Upper lobe of left lung (tissue), 6 donors: Measurements from ENCODE around the gene ALDH18A1. TPM values are rescaled to one million over a fixed set of nuclear protein-coding genes. Genes with fewer than 3 reads are reported as not detected.

Source experiments
- ATAC-seq, 2 donors: fragments of 200-7000 bp; cut with Tn5 transposase; one replicate each; pipeline ENCODE4 v1.9.1; 2022; ENCODE audit warnings: mild to moderate bottlenecking in 2 of 2, moderate library complexity in 2 of 2; ENCODE audit not compliant: low FRiP score in 2 of 2
- DNase-seq, 2 donors: peaks; one replicate each; pipeline ENCODE4 v3.0.0-alpha.2; 2019 to 2020
- H3K27ac ChIP-seq, 4 donors: fragments of 200-600 bp; sonication (generic); one replicate each; pipeline ENCODE4 v1.5.1; 2016 to 2019
- H3K27me3 ChIP-seq, 4 donors: fragments of 200-600 bp; sonication (generic); one replicate each; pipeline ENCODE4 v1.5.1; 2017 to 2019
- H3K36me3 ChIP-seq, 4 donors: fragments of 200-600 bp; sonication (generic); one replicate each; pipeline ENCODE4 v1.5.1; 2016 to 2019
- H3K4me1 ChIP-seq, 4 donors: fragments of 200-600 bp; sonication (generic); one replicate each; pipeline ENCODE4 v1.5.1; 2018 to 2019
- H3K4me3 ChIP-seq, 4 donors: fragments of 200-600 bp; sonication (generic); one replicate each; pipeline ENCODE4 v1.5.1; 2017 to 2019; ENCODE audit warnings: mild to moderate bottlenecking in 2 of 4, moderate library complexity in 1 of 4
- H3K9me3 ChIP-seq, 4 donors: fragments of 200-600 bp; sonication (generic); one replicate each; pipeline ENCODE4 v1.5.1; 2018 to 2019
- EP300 ChIP-seq, 4 donors: sonication (generic); formaldehyde crosslinking; IDR thresholded peaks; one replicate each; pipeline ENCODE4 v1.5.1; 2017; ENCODE audit warnings: antibody characterized with exemption in 4 of 4, control low read depth in 2 of 4
- POLR2A ChIP-seq, 4 donors: fragments of 450-650 bp; IDR thresholded peaks; one replicate each; pipeline ENCODE4 v1.5.1; 2016 to 2017; ENCODE audit warnings: antibody characterized with exemption in 4 of 4, mild to moderate bottlenecking in 2 of 4
- POLR2AphosphoS5 ChIP-seq, 2 donors: sonication (generic); formaldehyde crosslinking; IDR thresholded peaks; one replicate each; pipeline ENCODE4 v1.5.1; 2017; ENCODE audit warnings: antibody characterized with exemption in 2 of 2
- WGBS, 2 donors: methylation state at CpG; one replicate each; pipeline ENCODE4 v1.1.5; 2017 to 2018; 5-methylcytosine and 5-hydroxymethylcytosine counted together
- total RNA-seq, 6 donors: library from RNA; depleted of rRNA in 4 of 6; stranded (reverse); fragments of >200 nt in 4 of 6; gene quantifications; one replicate each; pipeline versions ENCODE4 v1.1.0 to v1.2.1, GENCODE V29; 2016 to 2021
- TF ChIP-seq, protein P1 (sequence below), 6 experiments: fragments of 450-650 bp in 4 of 6; fragments of 200-600 bp in 2 of 6; sonication (generic) in 2 of 6; IDR thresholded peaks; one replicate each; pipeline ENCODE4 v1.5.1; 2016 to 2019; ENCODE audit warnings: antibody characterized with exemption in 6 of 6
- donor health status: DM: no; HTN: no; CAD: no; lungs with moderate emphysema.
- donor health status: DM: no; HTN: yes; CAD: no; lungs with severe emphysema.

ALDH18A1 gene
- total RNA-seq, 6 donors from 2014 or later = 7.0 to 32.6 (median 22.7) TPM

DNA sequence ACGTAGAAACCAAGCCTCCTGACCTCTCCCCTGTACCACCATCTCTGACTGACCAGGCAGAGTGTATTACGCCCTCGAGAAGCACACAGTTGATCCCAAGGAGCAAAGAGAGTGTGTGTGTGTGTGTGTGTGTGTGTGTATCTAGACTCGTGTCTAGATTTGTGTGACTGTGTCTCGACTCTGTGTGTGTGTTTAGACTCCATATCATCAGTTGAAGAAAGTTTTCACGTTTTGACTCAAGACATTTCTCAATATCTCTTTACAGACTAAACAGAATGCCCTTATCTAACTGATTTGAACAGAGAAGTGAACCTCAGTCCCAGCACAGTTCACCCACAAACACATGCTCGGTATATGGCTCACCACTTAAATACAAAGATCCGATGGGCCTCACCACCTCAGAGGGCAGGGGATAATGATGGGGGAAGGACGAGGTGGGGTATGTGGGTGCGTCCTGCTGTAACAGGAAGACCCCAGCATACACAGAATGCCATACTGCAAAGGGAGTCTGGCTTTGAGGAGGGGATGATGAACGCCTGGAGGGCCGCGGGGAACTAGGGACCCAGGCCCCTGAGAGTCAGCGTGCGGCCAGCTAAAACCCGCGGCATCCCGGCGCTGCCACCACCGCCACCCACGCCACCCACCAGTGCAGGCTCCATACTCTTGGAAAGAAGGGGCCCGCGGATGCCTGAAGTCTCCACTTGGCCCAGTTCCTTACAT lies 780 bp downstream of the ALDH18A1 start:
- no peak for TF ChIP-seq POLR2A (IDR thresholded peaks at IDR 0.05)
- TF ChIP-seq, protein P1, sequence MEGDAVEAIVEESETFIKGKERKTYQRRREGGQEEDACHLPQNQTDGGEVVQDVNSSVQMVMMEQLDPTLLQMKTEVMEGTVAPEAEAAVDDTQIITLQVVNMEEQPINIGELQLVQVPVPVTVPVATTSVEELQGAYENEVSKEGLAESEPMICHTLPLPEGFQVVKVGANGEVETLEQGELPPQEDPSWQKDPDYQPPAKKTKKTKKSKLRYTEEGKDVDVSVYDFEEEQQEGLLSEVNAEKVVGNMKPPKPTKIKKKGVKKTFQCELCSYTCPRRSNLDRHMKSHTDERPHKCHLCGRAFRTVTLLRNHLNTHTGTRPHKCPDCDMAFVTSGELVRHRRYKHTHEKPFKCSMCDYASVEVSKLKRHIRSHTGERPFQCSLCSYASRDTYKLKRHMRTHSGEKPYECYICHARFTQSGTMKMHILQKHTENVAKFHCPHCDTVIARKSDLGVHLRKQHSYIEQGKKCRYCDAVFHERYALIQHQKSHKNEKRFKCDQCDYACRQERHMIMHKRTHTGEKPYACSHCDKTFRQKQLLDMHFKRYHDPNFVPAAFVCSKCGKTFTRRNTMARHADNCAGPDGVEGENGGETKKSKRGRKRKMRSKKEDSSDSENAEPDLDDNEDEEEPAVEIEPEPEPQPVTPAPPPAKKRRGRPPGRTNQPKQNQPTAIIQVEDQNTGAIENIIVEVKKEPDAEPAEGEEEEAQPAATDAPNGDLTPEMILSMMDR (IDR thresholded peaks at IDR 0.05) = no peak
- Histone ChIP-seq H3K4me1 (peaks cover 0 to 20% (median 6%) of the 10 kb centered on the region in 4 donors), H3K27ac (peak overlapping the region in 3 of 4 donors; percentile 29 to 72 (median 56)), H3K27me3 (no peaks in the 10 kb centered on the region), H3K36me3 (peaks cover 2 to 17% (median 4%) of the 10 kb centered on the region in 4 donors), H3K4me3 (peak overlapping the region; percentile 67 to 79 (median 70)), H3K9me3 (no peaks in the 10 kb centered on the region)
- whole genome bisulfite sequencing, 2 donors = 16 to 42% methylated on average over 7 to 19 of the region's 23 CpGs
- DNase-seq (no peak), ATAC-seq (peak in 1 of 2 donors; percentile 40)

DNA sequence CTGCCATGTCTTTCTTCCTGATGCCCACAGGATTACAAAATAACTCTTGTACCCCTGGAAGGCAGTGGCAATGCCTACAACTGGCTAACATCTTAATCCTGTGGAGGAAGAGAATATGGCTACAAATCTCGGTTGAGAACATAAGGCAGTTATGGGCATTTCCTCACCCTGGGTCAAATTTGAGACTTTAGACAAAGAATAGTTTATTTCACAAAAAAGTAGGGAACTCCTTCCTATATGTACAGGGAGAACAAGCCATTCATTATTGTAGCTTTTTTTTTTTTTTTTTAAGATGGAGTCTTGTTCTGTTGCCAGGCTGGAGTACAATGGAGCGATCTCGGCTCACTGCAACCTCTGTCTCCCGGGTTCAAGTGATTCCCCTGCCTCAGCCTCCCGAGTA lies 2.6 kb downstream of the ALDH18A1 start:
- no peaks in the 10 kb centered on the region for H3K27me3 ChIP-seq

DNA sequence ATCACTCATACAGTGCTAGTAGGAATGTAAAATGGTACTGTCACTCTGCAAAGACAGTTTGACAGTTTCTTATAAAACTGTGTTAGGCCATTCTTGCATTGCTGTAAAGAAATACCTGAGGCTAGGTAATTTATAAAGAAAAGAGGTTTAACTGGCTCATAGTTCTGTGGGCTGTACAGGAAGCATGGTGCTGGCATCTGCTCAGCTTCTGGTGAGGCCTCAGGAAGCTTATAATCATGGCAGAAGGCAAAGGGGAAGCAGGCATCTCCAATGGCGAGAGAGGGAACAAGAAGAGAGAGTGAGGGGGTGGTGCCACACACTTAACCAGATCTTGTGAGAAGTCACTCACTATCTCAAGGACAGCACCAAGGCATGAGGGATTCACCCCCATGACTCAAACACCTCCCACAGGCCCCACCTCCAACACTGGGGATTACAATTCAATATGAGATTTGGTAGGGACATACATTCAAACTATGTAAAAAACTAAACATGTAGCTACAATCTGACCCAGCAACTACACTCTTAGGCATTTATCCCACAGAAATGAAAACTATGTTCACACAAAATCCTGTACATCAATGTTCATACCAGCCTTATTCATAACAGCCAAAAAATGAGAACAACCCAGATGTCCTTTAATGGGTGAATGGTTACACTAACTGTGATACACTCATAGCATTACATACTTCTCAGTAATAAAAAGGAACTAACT lies 5.0 kb downstream of the ALDH18A1 start:
- 78 to 100% methylated on average over 1 of the region's 1 CpG for WGBS, 2 donors
- Histone ChIP-seq H3K4me3 (no peak overlapping the region), H3K36me3 (peaks cover 2 to 21% (median 7%) of the 10 kb centered on the region in 4 donors), H3K27ac (no peak overlapping the region), H3K9me3 (no peaks in the 10 kb centered on the region), H3K4me1 (peaks cover 0 to 11% (median 4%) of the 10 kb centered on the region in 4 donors), H3K27me3 (no peaks in the 10 kb centered on the region)
- ATAC-seq (no peak), DNase-seq (no peak)
- TF ChIP-seq POLR2A (IDR thresholded peaks at IDR 0.05) (no peak), POLR2AphosphoS5 (IDR thresholded peaks at IDR 0.05) (no peak), EP300 (IDR thresholded peaks at IDR 0.05) (no peak)
- TF ChIP-seq, protein P1 (IDR thresholded peaks at IDR 0.05) = no peak

More for the DNA sequence above, 2.6 kb downstream of the ALDH18A1 start:
- H3K4me3 ChIP-seq = no peak overlapping the region
- peaks cover 0 to 20% (median 6%) of the 10 kb centered on the region in 4 donors for H3K4me1 ChIP-seq
- H3K27ac ChIP-seq = no peak overlapping the region
- 94 to 99% methylated on average over 5 of the region's 5 CpGs for WGBS, 2 donors
- ATAC-seq (no peak), DNase-seq (no peak)
- no peak for TF ChIP-seq EP300 (IDR thresholded peaks at IDR 0.05)
- no peak for TF ChIP-seq POLR2A (IDR thresholded peaks at IDR 0.05)
- no peak for TF ChIP-seq POLR2AphosphoS5 (IDR thresholded peaks at IDR 0.05)
- TF ChIP-seq, protein P1 (IDR thresholded peaks at IDR 0.05) = no peak
- peaks cover 2 to 21% (median 6%) of the 10 kb centered on the region in 4 donors for H3K36me3 ChIP-seq
- H3K9me3 ChIP-seq = no peaks in the 10 kb centered on the region

DNA sequence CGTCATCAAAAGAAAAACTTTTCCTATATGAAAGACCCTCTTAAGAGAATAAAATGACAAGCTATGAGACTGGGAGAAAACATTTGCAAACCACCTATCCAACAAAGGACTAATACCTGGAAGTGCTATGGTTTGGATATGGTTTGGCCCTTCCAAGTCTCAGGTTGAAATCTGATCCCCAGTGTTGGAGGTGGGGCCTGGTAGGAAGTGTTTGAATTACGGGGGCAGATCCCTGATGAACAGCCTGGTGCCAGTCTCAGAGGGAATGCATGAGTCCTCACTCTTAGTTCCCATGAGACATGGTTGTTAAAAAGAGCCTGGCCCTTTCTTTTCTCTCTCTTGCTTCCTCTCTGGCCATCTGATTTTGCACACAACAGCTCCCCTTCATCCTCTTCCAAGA lies 6.3 kb downstream of the ALDH18A1 start:
- ATAC-seq = no peak
- Histone ChIP-seq H3K36me3 (peaks cover 2 to 30% (median 12%) of the 10 kb centered on the region in 4 donors), H3K4me1 (peaks cover 0 to 2% (median 0%) of the 10 kb centered on the region in 4 donors), H3K4me3 (no peak overlapping the region), H3K27ac (no peak overlapping the region), H3K9me3 (no peaks in the 10 kb centered on the region), H3K27me3 (no peaks in the 10 kb centered on the region)
- TF ChIP-seq POLR2AphosphoS5 (IDR thresholded peaks at IDR 0.05) = no peak
- TF ChIP-seq EP300 (IDR thresholded peaks at IDR 0.05) = no peak
- TF ChIP-seq POLR2A (IDR thresholded peaks at IDR 0.05) = no peak
- TF ChIP-seq, protein P1 (IDR thresholded peaks at IDR 0.05) = no peak
- DNase-seq = no peak
- WGBS, 2 donors = 81 to 85% methylated on average over 2 of the region's 2 CpGs
